Measurements from ENCODE around the gene PPP4R4. TPM values are rescaled to one million over a fixed set of nuclear protein-coding genes. Genes with fewer than 3 reads are reported as not detected.

The PPP4R4 gene
- total RNA-seq, 4 donors from 2014 or later: 0.24 to 4.4 (median 1.3) TPM

- TF ChIP-seq POLR2A (IDR thresholded peaks at IDR 0.05): no peak
- TF ChIP-seq CTCF (IDR thresholded peaks at IDR 0.05): no peak
- no peak for TF ChIP-seq POLR2AphosphoS5 (IDR thresholded peaks at IDR 0.05)
- no peak for TF ChIP-seq EP300 (IDR thresholded peaks at IDR 0.05)
- WGBS: 59% methylated on average over 5 of the region's 5 CpGs
- H3K36me3 ChIP-seq: no peaks in the 10 kb centered on the region
- no peak overlapping the region for H3K4me3 ChIP-seq
- peak overlapping the region; percentile 65 for H3K27ac ChIP-seq
- DNase-seq (ENCODE audit: low spot score in 2 of 2): no peak
- no peaks in the 10 kb centered on the region for H3K27me3 ChIP-seq
- no peaks in the 10 kb centered on the region for H3K9me3 ChIP-seq
- peaks cover 17% of the 10 kb centered on the region for H3K4me1 ChIP-seq
Measured at GRCh38 chr14:94320243-94320642, 146.1 kb downstream of the PPP4R4 start.

- no peak for TF ChIP-seq POLR2AphosphoS5 (IDR thresholded peaks at IDR 0.05)
- TF ChIP-seq POLR2A (IDR thresholded peaks at IDR 0.05): no peak
- no peak for TF ChIP-seq EP300 (IDR thresholded peaks at IDR 0.05)
- TF ChIP-seq CTCF (IDR thresholded peaks at IDR 0.05): no peak
- Histone ChIP-seq H3K27ac (no peak overlapping the region), H3K36me3 (no peaks in the 10 kb centered on the region), H3K4me1 (peaks cover 15% of the 10 kb centered on the region), H3K4me3 (no peak overlapping the region), H3K9me3 (no peaks in the 10 kb centered on the region), H3K27me3 (no peaks in the 10 kb centered on the region)
- WGBS: 92% methylated on average over 5 of the region's 5 CpGs
- no peak for DNase-seq (ENCODE audit: low spot score in 2 of 2)
Measured at GRCh38 chr14:94321421-94322271, 147.5 kb downstream of the PPP4R4 start.

- peak within 1 kb of the TSS; percentile 23 for H3K27ac ChIP-seq
- no peaks in the 10 kb centered on the region for H3K27me3 ChIP-seq
- TF ChIP-seq POLR2A (IDR thresholded peaks at IDR 0.05) (no peak), EP300 (IDR thresholded peaks at IDR 0.05) (no peak)
- no peaks in the 10 kb centered on the region for H3K9me3 ChIP-seq
- no peak for DNase-seq (ENCODE audit: low spot score in 2 of 2)
- H3K4me3 ChIP-seq: no peak within 1 kb of the TSS
- peaks cover 6% of the 10 kb centered on the region for H3K4me1 ChIP-seq
- no peaks in the 10 kb centered on the region for H3K36me3 ChIP-seq
- 64% methylated on average over 9 of the region's 15 CpGs for WGBS
Measured at GRCh38 chr14:94322648-94323570, 148.8 kb downstream of the PPP4R4 start, which contains the start of gene SERPINA6. SERPINA6 (minus strand) TSS chr14:94323336; CDS start chr14:94314648, 8,688 bp downstream.

- H3K36me3 ChIP-seq: no peaks in the 10 kb centered on the region
- no peak for DNase-seq (ENCODE audit: low spot score in 2 of 2)
- peaks cover 1% of the 10 kb centered on the region for H3K4me1 ChIP-seq
- no peak overlapping the region for H3K4me3 ChIP-seq
- TF ChIP-seq POLR2A (IDR thresholded peaks at IDR 0.05) (no peak), POLR2AphosphoS5 (IDR thresholded peaks at IDR 0.05) (no peak), EP300 (IDR thresholded peaks at IDR 0.05) (no peak), CTCF (IDR thresholded peaks at IDR 0.05) (no peak)
- no peaks in the 10 kb centered on the region for H3K27me3 ChIP-seq
- no peaks in the 10 kb centered on the region for H3K9me3 ChIP-seq
- no peak overlapping the region for H3K27ac ChIP-seq
- WGBS: 85% methylated on average over 2 of the region's 2 CpGs
Measured at GRCh38 chr14:94328196-94328595, 154.1 kb downstream of the PPP4R4 start.

Other genes starting within 250 kb of the PPP4R4 start
- gene FAM181A, start 247.0 kb upstream of the PPP4R4 start, total RNA-seq: not detected
- gene ASB2, start 197.8 kb upstream of the PPP4R4 start, total RNA-seq: 1 to 10 TPM in 2 of 4 donors, under 1 TPM in 2; 0.79 to 2.5 (median 0.95) TPM
- not detected for gene CCDC197, start 177.0 kb upstream of the PPP4R4 start, total RNA-seq
- gene OTUB2, start 148.0 kb upstream of the PPP4R4 start, total RNA-seq: 10 to 100 TPM in 3 of 4 donors, 1 to 10 TPM in 1; 7.2 to 35.5 (median 14.3) TPM
- gene DDX24, start 93.1 kb upstream of the PPP4R4 start, total RNA-seq: 100 to 1,000 TPM; 107 to 134 (median 108) TPM
- 10 to 100 TPM in 1 of 4 donors, 1 to 10 TPM in 3; 7.2 to 11.4 (median 9.3) TPM for gene IFI27L1, start 93.0 kb upstream of the PPP4R4 start, total RNA-seq
- gene IFI27, start 63.6 kb upstream of the PPP4R4 start, total RNA-seq: 100 to 1,000 TPM in 2 of 4 donors, 10 to 100 TPM in 2; 26.9 to 197 (median 142) TPM
- gene IFI27L2, start 44.7 kb upstream of the PPP4R4 start, total RNA-seq: 10 to 100 TPM; 29.9 to 87.6 (median 61.1) TPM
- gene SERPINA10, start 118.9 kb downstream of the PPP4R4 start, total RNA-seq: under 1 TPM in 1 of 4 donors, not detected in 3; 0.24 TPM
- under 1 TPM in 1 of 4 donors, not detected in 3; 0.97 TPM for gene SERPINA6, start 149.0 kb downstream of the PPP4R4 start, total RNA-seq
- not detected for gene SERPINA2, start 192.4 kb downstream of the PPP4R4 start, total RNA-seq
- 10 to 100 TPM in 1 of 4 donors, 1 to 10 TPM in 3; 4.7 to 62.4 (median 7.5) TPM for gene SERPINA1, start 214.3 kb downstream of the PPP4R4 start, total RNA-seq